Measurements from ENCODE around the gene MTF1. TPM values are rescaled to one million over a fixed set of nuclear protein-coding genes. Genes with fewer than 3 reads are reported as not detected.
A peak's percentile ranks its signal among the peaks of the same experiment; 100 is the strongest.

Gene MTF1
- polyA plus RNA-seq, 2 donors, result 3.2 to 5.6 TPM

DNA sequence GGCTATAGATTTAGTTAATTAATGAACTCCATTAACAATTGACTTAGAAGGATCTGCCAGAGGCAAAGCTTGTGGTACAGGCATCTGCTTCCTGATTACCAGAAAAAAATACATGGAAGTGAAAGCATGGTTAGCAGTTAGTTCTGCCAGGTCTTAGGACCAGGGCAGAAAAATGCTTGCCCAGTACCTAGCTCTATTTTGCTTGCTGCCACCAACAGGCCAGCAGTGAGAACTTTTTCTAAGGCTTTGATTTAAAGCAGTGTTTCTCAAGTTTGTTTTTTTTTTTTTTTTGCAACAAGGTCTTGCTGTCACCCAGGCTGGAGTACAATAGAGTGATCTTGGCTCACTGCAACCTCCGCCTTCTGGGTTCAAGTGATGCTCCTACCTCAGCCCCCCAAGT is 16.4 kb upstream of the MTF1 start:
- WGBS, 2 donors, result 100% methylated on average over 1 of the region's 1 CpG
- Histone ChIP-seq H3K4me1 (ENCODE audit: control insufficient read depth in 2 of 2, insufficient read depth in 2 of 2, low read length in 1 of 2) (no peaks in the 10 kb centered on the region), H3K27ac (ENCODE audit: low read depth in 2 of 2, low read length in 1 of 2) (no peak overlapping the region), H3K27me3 (ENCODE audit: control insufficient read depth in 1 of 2, insufficient read depth in 2 of 2, low read length in 2 of 2) (no peaks in the 10 kb centered on the region), H3K4me3 (ENCODE audit: low read depth in 1 of 2, low read length in 2 of 2) (no peak overlapping the region), H3K9me3 (ENCODE audit: control insufficient read depth in 2 of 2, insufficient read depth in 1 of 2, low read depth in 1 of 2, low read length in 1 of 2) (no peaks in the 10 kb centered on the region), H3K36me3 (ENCODE audit: control insufficient read depth in 2 of 2, insufficient read depth in 2 of 2, low read length in 1 of 2) (peaks cover 0 to 9% of the 10 kb centered on the region in 2 donors)

DNA sequence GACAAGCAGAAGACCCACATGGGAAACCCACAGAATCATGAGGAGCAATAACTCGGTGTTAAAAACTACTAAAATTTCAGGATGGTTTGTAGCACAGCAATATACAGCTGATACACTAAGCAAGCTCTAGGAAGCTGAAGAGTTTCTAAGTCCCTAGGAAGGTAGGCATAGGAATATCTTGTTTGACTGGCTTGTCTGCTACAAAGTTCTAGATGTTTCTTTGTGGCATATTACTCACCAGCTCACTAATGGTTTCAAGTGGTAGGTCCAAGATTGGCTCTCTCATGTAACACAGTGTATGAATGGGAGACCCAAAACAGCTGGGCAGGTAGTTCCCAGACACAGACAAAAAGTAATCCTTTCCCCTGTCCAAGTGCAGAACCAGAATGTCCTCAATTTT is 13.3 kb upstream of the MTF1 start:
- Histone ChIP-seq H3K9me3 (ENCODE audit: control insufficient read depth in 2 of 2, insufficient read depth in 1 of 2, low read depth in 1 of 2, low read length in 1 of 2) (no peaks in the 10 kb centered on the region), H3K36me3 (ENCODE audit: control insufficient read depth in 2 of 2, insufficient read depth in 2 of 2, low read length in 1 of 2) (peaks cover 0 to 14% of the 10 kb centered on the region in 2 donors), H3K27ac (ENCODE audit: low read depth in 2 of 2, low read length in 1 of 2) (peak overlapping the region; percentile 80 to 87), H3K4me3 (ENCODE audit: low read depth in 1 of 2, low read length in 2 of 2) (no peak overlapping the region), H3K4me1 (ENCODE audit: control insufficient read depth in 2 of 2, insufficient read depth in 2 of 2, low read length in 1 of 2) (no peaks in the 10 kb centered on the region), H3K27me3 (ENCODE audit: control insufficient read depth in 1 of 2, insufficient read depth in 2 of 2, low read length in 2 of 2) (no peaks in the 10 kb centered on the region)
- WGBS, 2 donors, result 95 to 97% methylated on average over 1 of the region's 1 CpG

DNA sequence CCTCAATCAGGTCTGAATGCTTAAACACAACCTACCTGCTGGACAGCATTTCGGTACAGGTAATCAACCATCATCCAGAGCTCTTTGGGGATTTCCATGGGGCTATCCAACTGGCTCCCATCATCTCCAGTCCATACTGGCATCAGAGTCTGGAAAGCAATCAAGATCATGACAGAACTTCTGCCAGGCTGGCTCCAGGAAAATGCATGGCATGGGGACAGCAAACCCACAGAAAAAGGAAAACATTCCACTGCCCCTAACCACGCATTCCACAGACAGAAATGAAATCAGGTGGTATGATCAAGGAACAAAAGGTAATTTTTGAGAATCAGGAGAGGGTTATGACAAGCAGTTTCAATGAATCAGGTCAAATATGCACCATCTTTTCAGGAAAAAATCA is 9.1 kb upstream of the MTF1 start:
- H3K27me3 ChIP-seq (ENCODE audit: control insufficient read depth in 1 of 2, insufficient read depth in 2 of 2, low read length in 2 of 2), result no peaks in the 10 kb centered on the region
- H3K4me3 ChIP-seq (ENCODE audit: low read depth in 1 of 2, low read length in 2 of 2), result no peak overlapping the region
- WGBS, 2 donors, result 61 to 64% methylated on average over 2 of the region's 2 CpGs
- peaks cover 0 to 5% of the 10 kb centered on the region in 2 donors for H3K4me1 ChIP-seq (ENCODE audit: control insufficient read depth in 2 of 2, insufficient read depth in 2 of 2, low read length in 1 of 2)
- H3K36me3 ChIP-seq (ENCODE audit: control insufficient read depth in 2 of 2, insufficient read depth in 2 of 2, low read length in 1 of 2), result peaks cover 5 to 20% of the 10 kb centered on the region in 2 donors
- peak overlapping the region in 1 of 2 donors; percentile 36 for H3K27ac ChIP-seq (ENCODE audit: low read depth in 2 of 2, low read length in 1 of 2)
- no peaks in the 10 kb centered on the region for H3K9me3 ChIP-seq (ENCODE audit: control insufficient read depth in 2 of 2, insufficient read depth in 1 of 2, low read depth in 1 of 2, low read length in 1 of 2)

DNA sequence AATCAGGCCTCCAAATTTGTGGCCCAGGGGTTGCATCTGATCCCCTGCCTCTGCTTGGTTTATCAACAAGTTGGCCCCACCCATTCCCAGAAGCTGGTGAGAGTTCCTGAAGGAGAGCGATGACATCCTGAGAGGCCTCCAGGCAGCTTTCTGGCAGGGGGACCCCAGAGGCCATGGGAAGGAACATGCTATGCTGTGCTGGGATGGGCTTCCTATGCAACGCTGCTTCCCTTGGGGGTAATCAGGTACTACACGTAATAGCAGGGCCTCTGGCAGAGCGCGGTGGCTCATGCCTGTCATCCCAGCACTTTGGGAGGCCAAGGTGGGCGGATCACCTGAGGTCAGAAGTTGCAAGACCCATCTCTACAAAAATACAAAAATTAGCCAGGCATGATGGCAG is 8.4 kb upstream of the MTF1 start:
- Histone ChIP-seq H3K4me1 (ENCODE audit: control insufficient read depth in 2 of 2, insufficient read depth in 2 of 2, low read length in 1 of 2) (peaks cover 0 to 7% of the 10 kb centered on the region in 2 donors), H3K36me3 (ENCODE audit: control insufficient read depth in 2 of 2, insufficient read depth in 2 of 2, low read length in 1 of 2) (peaks cover 5 to 18% of the 10 kb centered on the region in 2 donors), H3K27ac (ENCODE audit: low read depth in 2 of 2, low read length in 1 of 2) (peak overlapping the region in 1 of 2 donors; percentile 17), H3K27me3 (ENCODE audit: control insufficient read depth in 1 of 2, insufficient read depth in 2 of 2, low read length in 2 of 2) (no peaks in the 10 kb centered on the region), H3K4me3 (ENCODE audit: low read depth in 1 of 2, low read length in 2 of 2) (no peak overlapping the region), H3K9me3 (ENCODE audit: control insufficient read depth in 2 of 2, insufficient read depth in 1 of 2, low read depth in 1 of 2, low read length in 1 of 2) (no peaks in the 10 kb centered on the region)
- 93% methylated on average over 6 of the region's 6 CpGs for WGBS, 2 donors

DNA sequence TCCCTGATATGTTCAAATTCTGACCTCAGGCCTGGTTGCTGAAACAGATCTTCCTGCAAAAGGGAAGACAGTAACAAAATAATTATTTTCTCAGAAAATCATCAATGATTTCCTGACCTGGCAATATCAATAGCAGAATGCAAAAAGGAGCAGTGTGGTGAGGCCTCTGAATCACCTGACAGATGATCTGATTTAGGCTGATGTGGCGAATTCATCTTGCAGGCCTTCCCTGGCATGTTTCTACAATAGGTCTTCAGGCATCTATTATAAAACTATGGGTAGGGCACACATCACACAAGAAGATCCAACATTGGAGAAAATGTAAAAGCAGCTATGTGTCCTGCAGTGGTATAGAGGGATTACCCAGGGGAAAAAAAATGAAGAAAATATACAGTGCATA is 7.1 kb upstream of the MTF1 start:
- peaks cover 0 to 8% of the 10 kb centered on the region in 2 donors for H3K4me1 ChIP-seq (ENCODE audit: control insufficient read depth in 2 of 2, insufficient read depth in 2 of 2, low read length in 1 of 2)
- H3K4me3 ChIP-seq (ENCODE audit: low read depth in 1 of 2, low read length in 2 of 2), result no peak overlapping the region
- H3K27me3 ChIP-seq (ENCODE audit: control insufficient read depth in 1 of 2, insufficient read depth in 2 of 2, low read length in 2 of 2), result no peaks in the 10 kb centered on the region
- H3K9me3 ChIP-seq (ENCODE audit: control insufficient read depth in 2 of 2, insufficient read depth in 1 of 2, low read depth in 1 of 2, low read length in 1 of 2), result no peaks in the 10 kb centered on the region
- 74 to 84% methylated on average over 1 of the region's 1 CpG for WGBS, 2 donors
- H3K36me3 ChIP-seq (ENCODE audit: control insufficient read depth in 2 of 2, insufficient read depth in 2 of 2, low read length in 1 of 2), result peaks cover 5 to 18% of the 10 kb centered on the region in 2 donors
- H3K27ac ChIP-seq (ENCODE audit: low read depth in 2 of 2, low read length in 1 of 2), result peak overlapping the region; percentile 63 to 98

DNA sequence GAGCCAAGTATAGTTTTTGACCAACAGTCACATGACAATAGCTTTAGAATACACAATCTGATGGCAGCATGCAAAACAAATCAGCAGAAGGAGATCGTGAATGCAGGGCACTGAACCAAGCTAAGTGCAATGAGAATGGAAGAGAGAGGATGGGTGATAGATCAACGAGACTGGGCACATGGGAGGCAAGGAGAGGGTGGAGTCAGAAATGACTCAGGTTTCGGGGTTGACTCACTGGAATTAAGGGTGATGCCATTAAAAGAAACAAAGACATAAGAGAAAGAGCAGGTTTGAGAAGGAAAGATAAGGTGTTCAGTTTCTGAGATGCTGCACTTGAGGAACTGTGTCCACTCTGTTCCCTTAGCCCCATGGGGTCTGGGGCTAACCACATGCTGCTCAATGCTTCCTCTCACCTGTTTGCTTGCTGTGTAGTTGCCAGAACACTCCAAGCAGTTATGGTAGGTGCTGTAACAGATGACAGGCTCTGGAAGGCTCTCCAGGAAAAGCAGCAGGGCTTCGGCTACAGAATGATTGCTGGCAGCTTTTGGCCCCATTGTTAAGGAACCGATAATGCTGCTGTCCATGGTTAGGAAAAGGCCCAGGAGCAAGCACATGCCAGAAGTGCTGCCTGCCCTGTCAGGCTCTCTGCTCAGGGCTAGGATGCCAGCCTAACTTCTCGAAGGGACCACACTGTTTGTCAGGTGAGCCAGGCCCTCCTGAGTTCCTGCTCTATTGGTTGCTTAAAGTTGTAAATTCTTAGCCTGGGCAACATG is 6.1 kb upstream of the MTF1 start:
- peaks cover 0 to 8% of the 10 kb centered on the region in 2 donors for H3K4me1 ChIP-seq (ENCODE audit: control insufficient read depth in 2 of 2, insufficient read depth in 2 of 2, low read length in 1 of 2)
- peaks cover 7 to 18% of the 10 kb centered on the region in 2 donors for H3K36me3 ChIP-seq (ENCODE audit: control insufficient read depth in 2 of 2, insufficient read depth in 2 of 2, low read length in 1 of 2)
- no peak overlapping the region for H3K4me3 ChIP-seq (ENCODE audit: low read depth in 1 of 2, low read length in 2 of 2)
- WGBS, 2 donors, result 54 to 74% methylated on average over 6 of the region's 6 CpGs
- peak overlapping the region; percentile 98 for H3K27ac ChIP-seq (ENCODE audit: low read depth in 2 of 2, low read length in 1 of 2)
- H3K9me3 ChIP-seq (ENCODE audit: control insufficient read depth in 2 of 2, insufficient read depth in 1 of 2, low read depth in 1 of 2, low read length in 1 of 2), result no peaks in the 10 kb centered on the region
- H3K27me3 ChIP-seq (ENCODE audit: control insufficient read depth in 1 of 2, insufficient read depth in 2 of 2, low read length in 2 of 2), result no peaks in the 10 kb centered on the region

DNA sequence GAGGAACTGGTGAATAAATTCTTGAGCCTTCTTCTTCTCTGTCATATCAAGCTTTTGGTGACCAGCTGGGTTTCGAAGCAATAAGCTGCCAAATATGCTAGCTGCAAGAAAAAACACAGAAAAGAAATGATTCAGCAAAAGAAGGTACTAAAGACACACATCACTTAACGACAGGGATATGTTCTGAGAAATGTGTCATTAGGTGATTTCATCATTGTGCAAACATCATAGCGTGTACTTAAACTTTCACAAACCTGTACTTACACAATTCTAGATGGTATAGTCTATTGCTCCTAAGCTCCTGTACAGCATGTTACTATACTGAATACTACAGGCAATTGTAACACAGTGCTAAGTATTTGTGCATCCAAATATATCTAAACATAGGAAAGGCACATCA is 2.9 kb upstream of the MTF1 start:
- Histone ChIP-seq H3K9me3 (ENCODE audit: control insufficient read depth in 2 of 2, insufficient read depth in 1 of 2, low read depth in 1 of 2, low read length in 1 of 2) (no peaks in the 10 kb centered on the region), H3K27ac (ENCODE audit: low read depth in 2 of 2, low read length in 1 of 2) (peak overlapping the region; percentile 92 to 97), H3K36me3 (ENCODE audit: control insufficient read depth in 2 of 2, insufficient read depth in 2 of 2, low read length in 1 of 2) (peaks cover 7 to 11% of the 10 kb centered on the region in 2 donors), H3K4me3 (ENCODE audit: low read depth in 1 of 2, low read length in 2 of 2) (no peak overlapping the region), H3K4me1 (ENCODE audit: control insufficient read depth in 2 of 2, insufficient read depth in 2 of 2, low read length in 1 of 2) (peaks cover 0 to 10% of the 10 kb centered on the region in 2 donors), H3K27me3 (ENCODE audit: control insufficient read depth in 1 of 2, insufficient read depth in 2 of 2, low read length in 2 of 2) (no peaks in the 10 kb centered on the region)
- WGBS, 2 donors, result 50 to 55% methylated on average over 3 of the region's 3 CpGs

DNA sequence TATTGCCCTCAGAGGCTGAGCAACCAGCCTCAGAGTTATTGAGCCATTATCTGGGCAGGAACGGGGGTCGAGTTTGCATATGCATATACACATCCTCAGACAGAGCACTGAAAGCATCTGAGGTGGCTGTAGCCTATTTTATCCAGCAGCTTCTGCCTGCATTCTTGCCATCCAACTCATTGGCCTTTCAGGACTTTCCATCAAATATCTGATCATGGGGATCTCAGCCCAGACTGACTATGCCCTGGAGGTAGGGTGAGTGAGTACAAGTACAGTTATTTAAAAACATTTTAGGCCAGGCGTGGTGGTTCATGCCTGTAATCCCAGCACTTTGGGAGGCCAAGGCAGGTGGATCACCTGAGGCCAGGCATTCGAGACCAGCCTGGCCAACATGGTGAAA is 1.8 kb upstream of the MTF1 start:
- 69 to 77% methylated on average over 4 of the region's 4 CpGs for WGBS, 2 donors
- Histone ChIP-seq H3K36me3 (ENCODE audit: control insufficient read depth in 2 of 2, insufficient read depth in 2 of 2, low read length in 1 of 2) (peaks cover 3 to 15% of the 10 kb centered on the region in 2 donors), H3K4me1 (ENCODE audit: control insufficient read depth in 2 of 2, insufficient read depth in 2 of 2, low read length in 1 of 2) (peaks cover 0 to 10% of the 10 kb centered on the region in 2 donors)

DNA sequence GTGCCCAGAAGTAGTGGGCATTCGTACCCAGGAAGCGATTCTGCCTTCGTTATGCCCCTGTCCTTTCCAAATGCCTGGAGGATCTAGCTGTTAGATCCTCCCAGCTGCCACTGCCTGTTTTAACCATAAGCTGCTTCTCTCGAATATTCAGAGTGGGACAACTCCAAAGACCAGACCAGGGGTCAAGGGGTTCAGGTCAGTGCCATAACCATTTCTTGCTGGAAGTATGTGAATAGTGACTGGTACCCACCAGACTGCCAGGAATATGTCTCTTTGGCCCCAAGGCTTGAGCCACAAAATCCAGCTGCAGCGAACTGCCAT is 914 bp upstream of the MTF1 start:
- Histone ChIP-seq H3K27ac (ENCODE audit: low read depth in 2 of 2, low read length in 1 of 2) (peak overlapping the region; percentile 98), H3K4me3 (ENCODE audit: low read depth in 1 of 2, low read length in 2 of 2) (peak overlapping the region; percentile 82 to 99), H3K4me1 (ENCODE audit: control insufficient read depth in 2 of 2, insufficient read depth in 2 of 2, low read length in 1 of 2) (peaks cover 0 to 5% of the 10 kb centered on the region in 2 donors), H3K36me3 (ENCODE audit: control insufficient read depth in 2 of 2, insufficient read depth in 2 of 2, low read length in 1 of 2) (peaks cover 3 to 9% of the 10 kb centered on the region in 2 donors), H3K27me3 (ENCODE audit: control insufficient read depth in 1 of 2, insufficient read depth in 2 of 2, low read length in 2 of 2) (no peaks in the 10 kb centered on the region), H3K9me3 (ENCODE audit: control insufficient read depth in 2 of 2, insufficient read depth in 1 of 2, low read depth in 1 of 2, low read length in 1 of 2) (no peaks in the 10 kb centered on the region)
- 17 to 19% methylated on average over 5 of the region's 5 CpGs for WGBS, 2 donors

More for the DNA sequence above, 1.8 kb upstream of the MTF1 start:
- Histone ChIP-seq H3K4me3 (ENCODE audit: low read depth in 1 of 2, low read length in 2 of 2) (no peak overlapping the region), H3K9me3 (ENCODE audit: control insufficient read depth in 2 of 2, insufficient read depth in 1 of 2, low read depth in 1 of 2, low read length in 1 of 2) (no peaks in the 10 kb centered on the region), H3K27ac (ENCODE audit: low read depth in 2 of 2, low read length in 1 of 2) (peak overlapping the region; percentile 72 to 77), H3K27me3 (ENCODE audit: control insufficient read depth in 1 of 2, insufficient read depth in 2 of 2, low read length in 2 of 2) (no peaks in the 10 kb centered on the region)

All from esophagus (tissue), 2 donors.